Sigmoid colon (tissue), 7 donors: ENCODE results near the gene CNOT9. TPM values are rescaled to one million over a fixed set of nuclear protein-coding genes. Genes with fewer than 3 reads are reported as not detected.

Source experiments
- DNase-seq: peaks from one replicate; pipeline ENCODE4 v3.0.0-alpha.2; 2019
- H3K27ac ChIP-seq, 4 donors: fragments of 200-600 bp; sonication (generic); one replicate each; pipeline ENCODE4 v1.5.1; 2016 to 2019; ENCODE audit warnings: mild to moderate bottlenecking in 1 of 4
- H3K27me3 ChIP-seq, 3 donors: fragments of 200-600 bp; sonication (generic); one replicate each; pipeline ENCODE4 v1.5.1; 2019; ENCODE audit warnings: mild to moderate bottlenecking in 1 of 3
- H3K36me3 ChIP-seq, 4 donors: fragments of 200-600 bp; sonication (generic); one replicate each; pipeline ENCODE4 v1.5.1; 2016 to 2019
- H3K4me1 ChIP-seq, 4 donors: fragments of 200-600 bp; sonication (generic); one replicate each; pipeline ENCODE4 v1.5.1; 2017 to 2019
- H3K4me3 ChIP-seq, 4 donors: fragments of 200-600 bp; sonication (generic); one replicate each; pipeline ENCODE4 v1.5.1; 2017 to 2019; ENCODE audit warnings: mild to moderate bottlenecking in 2 of 4, moderate library complexity in 1 of 4
- H3K9me3 ChIP-seq, 4 donors: fragments of 200-600 bp in 3 of 4; sonication (generic) in 3 of 4; one replicate each; pipeline versions ENCODE4 v1.5.1 to v1.6.1; 2013 to 2019
- EP300 ChIP-seq, 4 donors: sonication (generic); formaldehyde crosslinking; IDR thresholded peaks; one replicate each; pipeline ENCODE4 v1.6.1; 2017; ENCODE audit warnings: antibody characterized with exemption in 4 of 4
- POLR2A ChIP-seq, 2 donors: fragments of 450-650 bp; IDR thresholded peaks; one replicate each; pipeline ENCODE4 v1.6.1; 2016; ENCODE audit warnings: antibody characterized with exemption in 2 of 2, mild to moderate bottlenecking in 2 of 2, moderate library complexity in 2 of 2
- POLR2AphosphoS5 ChIP-seq, 4 donors: sonication (generic); formaldehyde crosslinking; IDR thresholded peaks; one replicate each; pipeline ENCODE4 v1.6.1; 2017; ENCODE audit warnings: antibody characterized with exemption in 4 of 4
- WGBS, 2 donors: extraction: QIAGEN DNeasy Blood & Tissue Kit; methylation state at CpG; one replicate each; pipeline ENCODE4 v1.1.7; 2013; 5-methylcytosine and 5-hydroxymethylcytosine counted together
- intact Hi-C: fragments of 100-400 bp; cut with DNase I; formaldehyde crosslinking; loops from one replicate; pipeline ENCODE4 v1.15.1; 2023
- polyA plus RNA-seq, 3 donors: library from polyadenylated mRNA; stranded (reverse); fragments of 200-250 nt; gene quantifications; one replicate each; pipeline ENCODE4 v1.2.3, GENCODE V29; 2013
- total RNA-seq, 4 donors: library from RNA; depleted of rRNA; stranded (reverse); fragments of >200 nt; gene quantifications; one replicate each; pipeline ENCODE4 v1.1.0, GENCODE V29; 2016
- TF ChIP-seq, protein P1 (sequence below), 4 experiments: fragments of 450-650 bp in 3 of 4; fragments of 200-600 bp in 1 of 4; IDR thresholded peaks; one replicate each; pipeline ENCODE4 v1.5.1; 2016 to 2019; ENCODE audit warnings: antibody characterized with exemption in 4 of 4, mild to moderate bottlenecking in 3 of 4, moderate library complexity in 2 of 4
- donor health status: healthy with polysubstance abuse.
- donor health status: Bipolar disorder and iron deficiency.
- donor health status: healthy.

CNOT9 gene
- total and polyA plus RNA-seq, 7 donors = 9.6 to 36.2 (median 25.0) TPM

DNA sequence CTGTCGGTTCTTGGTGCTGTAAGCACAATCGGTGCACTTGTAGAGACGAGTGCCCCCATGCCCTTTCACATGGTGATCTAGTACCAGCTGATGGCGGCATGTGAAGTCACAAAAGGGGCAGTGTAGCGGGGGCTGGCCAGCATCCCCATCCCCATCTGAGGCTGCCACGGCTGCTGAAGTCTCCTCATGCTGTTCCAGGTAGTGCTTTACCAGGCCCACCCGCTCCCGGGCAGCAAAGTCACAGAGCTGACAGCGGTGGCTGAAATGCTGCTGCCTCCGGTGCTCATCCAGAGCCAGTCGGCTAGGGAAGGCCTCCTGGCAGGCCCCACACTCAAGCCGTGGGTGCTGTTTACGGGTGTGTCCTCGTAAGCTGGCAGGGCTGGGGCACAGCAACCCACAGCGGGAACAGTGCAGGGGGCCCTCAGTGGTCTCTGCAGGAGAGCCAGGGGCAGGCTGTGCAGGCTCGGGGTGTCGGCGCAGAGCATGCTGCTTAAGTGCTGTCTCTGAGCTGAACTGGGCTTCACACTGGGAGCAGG lies 73.5 kb downstream of the CNOT9 start:
- Histone ChIP-seq H3K9me3 (no peaks in the 10 kb centered on the region), H3K4me1 (no peaks in the 10 kb centered on the region), H3K27me3 (no peaks in the 10 kb centered on the region), H3K36me3 (peaks cover 57 to 96% (median 75%) of the 10 kb centered on the region in 4 donors), H3K4me3 (no peak overlapping the region), H3K27ac (no peak overlapping the region)
- TF ChIP-seq POLR2AphosphoS5 (IDR thresholded peaks at IDR 0.05) (no peak), POLR2A (IDR thresholded peaks at IDR 0.05) (no peak)
- TF ChIP-seq, protein P1, sequence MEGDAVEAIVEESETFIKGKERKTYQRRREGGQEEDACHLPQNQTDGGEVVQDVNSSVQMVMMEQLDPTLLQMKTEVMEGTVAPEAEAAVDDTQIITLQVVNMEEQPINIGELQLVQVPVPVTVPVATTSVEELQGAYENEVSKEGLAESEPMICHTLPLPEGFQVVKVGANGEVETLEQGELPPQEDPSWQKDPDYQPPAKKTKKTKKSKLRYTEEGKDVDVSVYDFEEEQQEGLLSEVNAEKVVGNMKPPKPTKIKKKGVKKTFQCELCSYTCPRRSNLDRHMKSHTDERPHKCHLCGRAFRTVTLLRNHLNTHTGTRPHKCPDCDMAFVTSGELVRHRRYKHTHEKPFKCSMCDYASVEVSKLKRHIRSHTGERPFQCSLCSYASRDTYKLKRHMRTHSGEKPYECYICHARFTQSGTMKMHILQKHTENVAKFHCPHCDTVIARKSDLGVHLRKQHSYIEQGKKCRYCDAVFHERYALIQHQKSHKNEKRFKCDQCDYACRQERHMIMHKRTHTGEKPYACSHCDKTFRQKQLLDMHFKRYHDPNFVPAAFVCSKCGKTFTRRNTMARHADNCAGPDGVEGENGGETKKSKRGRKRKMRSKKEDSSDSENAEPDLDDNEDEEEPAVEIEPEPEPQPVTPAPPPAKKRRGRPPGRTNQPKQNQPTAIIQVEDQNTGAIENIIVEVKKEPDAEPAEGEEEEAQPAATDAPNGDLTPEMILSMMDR (IDR thresholded peaks at IDR 0.05) = no peak
- intact Hi-C loops = loop anchor here (10.0 kb wide), 1 partner anchor 347 kb away; the partner anchor contains the start of gene TMBIM1
- WGBS, 2 donors = 92 to 94% methylated on average over 18 of the region's 18 CpGs
- no peak for DNase-seq

DNA sequence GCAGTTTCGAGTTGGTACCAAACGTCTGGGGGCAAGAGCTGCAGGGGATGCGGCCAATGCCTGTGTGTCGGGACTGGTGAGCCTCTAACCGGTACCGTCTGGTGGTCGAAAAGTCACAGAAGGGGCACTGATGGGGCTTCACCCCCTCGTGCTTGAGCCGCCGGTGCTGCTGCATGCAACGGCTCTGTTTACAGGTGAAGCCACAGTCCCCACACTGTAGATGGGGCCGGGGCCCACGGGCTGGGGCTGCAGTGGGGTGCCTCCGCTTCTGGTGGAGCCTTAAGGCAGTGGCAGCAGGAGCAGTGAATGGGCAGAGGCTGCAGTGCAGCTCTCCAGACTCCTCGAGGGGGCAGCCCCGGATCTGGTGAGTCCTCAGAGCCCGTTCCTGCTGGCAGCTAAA lies 74.1 kb downstream of the CNOT9 start:
- intact Hi-C loops = loop anchor here (10.0 kb wide), 1 partner anchor 348 kb away; the partner anchor contains the start of gene TMBIM1
- Histone ChIP-seq H3K4me3 (no peak overlapping the region), H3K27ac (no peak overlapping the region), H3K4me1 (no peaks in the 10 kb centered on the region), H3K9me3 (no peaks in the 10 kb centered on the region), H3K36me3 (peaks cover 59 to 96% (median 72%) of the 10 kb centered on the region in 4 donors), H3K27me3 (no peaks in the 10 kb centered on the region)
- DNase-seq = no peak
- 94% methylated on average over 17 of the region's 17 CpGs for WGBS, 2 donors
- TF ChIP-seq POLR2AphosphoS5 (IDR thresholded peaks at IDR 0.05) (no peak), POLR2A (IDR thresholded peaks at IDR 0.05) (no peak), EP300 (IDR thresholded peaks at IDR 0.05) (no peak)
- TF ChIP-seq, protein P1 (IDR thresholded peaks at IDR 0.05) = no peak

DNA sequence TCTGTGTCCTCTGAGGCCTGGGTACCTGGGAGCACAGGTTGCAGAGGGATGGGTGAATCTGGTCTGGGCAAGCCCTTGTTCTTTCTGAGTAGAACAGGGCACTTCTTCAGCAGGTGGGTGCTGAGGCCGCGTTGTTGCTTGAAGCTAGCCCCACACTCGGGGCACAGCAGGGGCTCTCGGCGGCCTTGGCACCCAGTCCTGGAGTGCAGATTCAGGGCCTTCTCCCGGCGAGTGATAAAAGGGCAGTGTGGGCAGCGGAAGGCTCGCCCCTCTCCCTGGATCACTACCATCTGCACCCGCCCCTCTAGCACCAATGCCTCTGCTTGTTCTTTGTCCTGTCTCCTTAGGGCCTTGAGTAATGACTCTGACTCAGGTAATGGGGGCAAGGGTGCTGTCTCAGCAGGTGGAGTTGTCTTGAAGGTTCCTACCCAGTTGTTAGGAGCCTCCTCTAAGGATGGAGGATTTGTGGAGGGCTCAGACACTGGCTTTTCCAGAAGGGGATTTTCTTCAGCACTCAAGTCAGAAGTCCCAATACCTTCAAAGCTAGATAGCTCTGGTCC lies 75.2 kb downstream of the CNOT9 start:
- TF ChIP-seq, protein P1 (IDR thresholded peaks at IDR 0.05) = no peak
- TF ChIP-seq POLR2AphosphoS5 (IDR thresholded peaks at IDR 0.05) (no peak), EP300 (IDR thresholded peaks at IDR 0.05) (no peak), POLR2A (IDR thresholded peaks at IDR 0.05) (no peak)
- DNase-seq = no peak
- Histone ChIP-seq H3K4me3 (no peak overlapping the region), H3K9me3 (no peaks in the 10 kb centered on the region), H3K27me3 (no peaks in the 10 kb centered on the region), H3K36me3 (peaks cover 60 to 96% (median 68%) of the 10 kb centered on the region in 4 donors), H3K27ac (no peak overlapping the region), H3K4me1 (no peaks in the 10 kb centered on the region)
- intact Hi-C loops = loop anchor here (10.0 kb wide), 1 partner anchor 349 kb away; the partner anchor contains the start of gene TMBIM1
- 94 to 96% methylated on average over 10 of the region's 10 CpGs for WGBS, 2 donors

DNA sequence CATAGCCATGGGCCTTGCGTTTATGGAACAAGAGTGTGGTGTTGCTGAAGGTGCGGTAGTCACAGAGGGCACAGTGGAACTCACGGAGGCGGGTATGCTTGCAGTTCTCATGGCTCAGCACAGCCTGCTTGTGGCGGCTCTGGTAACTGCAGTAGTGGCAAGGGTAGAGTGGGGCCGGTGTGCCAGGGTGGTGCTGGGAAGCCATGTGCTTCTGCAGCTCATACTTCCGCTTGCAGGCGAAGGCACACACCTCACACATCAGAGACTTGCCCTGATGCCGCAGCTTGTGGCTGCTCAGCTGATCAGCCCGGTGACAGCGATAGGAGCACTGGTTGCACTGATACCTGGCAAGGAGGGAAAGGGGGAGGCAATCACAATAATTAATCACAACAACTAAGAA lies 76.1 kb downstream of the CNOT9 start:
- no peak for DNase-seq
- no peak overlapping the region for H3K27ac ChIP-seq
- TF ChIP-seq EP300 (IDR thresholded peaks at IDR 0.05) = no peak
- TF ChIP-seq, protein P1 (IDR thresholded peaks at IDR 0.05) = no peak
- no peak for TF ChIP-seq POLR2AphosphoS5 (IDR thresholded peaks at IDR 0.05)
- TF ChIP-seq POLR2A (IDR thresholded peaks at IDR 0.05) = no peak
- WGBS, 2 donors = 89 to 95% methylated on average over 11 of the region's 11 CpGs
- H3K36me3 ChIP-seq = peaks cover 68 to 96% (median 70%) of the 10 kb centered on the region in 4 donors
- H3K4me1 ChIP-seq = no peaks in the 10 kb centered on the region
- intact Hi-C loops = loop anchor here (5.0 to 10.0 kb wide), 2 partner anchors 77 to 350 kb away; partner anchors contain the start of genes CNOT9, TMBIM1 and USP37
- no peaks in the 10 kb centered on the region for H3K9me3 ChIP-seq
- H3K27me3 ChIP-seq = no peaks in the 10 kb centered on the region
- no peak overlapping the region for H3K4me3 ChIP-seq
